Measurements from ENCODE around the gene VPS33A. TPM values are rescaled to one million over a fixed set of nuclear protein-coding genes. Genes with fewer than 3 reads are reported as not detected.

VPS33A gene
- total RNA-seq, 1 experiment from 2014 or later: 35.2 TPM

- ChIA-PET CTCF (interaction anchor here (0.7 kb wide), 1 partner anchor 11 kb away, joined by 5 read pairs; no protein-coding TSS in a partner anchor), POLR2A (no interaction called here)
- no peaks in the 10 kb centered on the region for H3K9me3 ChIP-seq (ENCODE audit: control insufficient read depth, insufficient read depth, low read depth, low read length)
- H3K4me3 ChIP-seq (ENCODE audit: low read depth in 2 of 2, low read length in 2 of 2): no peak overlapping the region
- ATAC-seq: no peak
- no peak overlapping the region for H3K27ac ChIP-seq (ENCODE audit: low read length)
- DNase-seq (ENCODE audit: low read depth, low spot score): no peak
- H3K4me1 ChIP-seq (ENCODE audit: control insufficient read depth, insufficient read depth, low read length): peaks cover 16% of the 10 kb centered on the region
- BruUV-seq (replicated peaks): no TSS peak
- TF ChIP-seq REST (IDR thresholded peaks at IDR 0.05; ENCODE audit: insufficient read depth in 1 of 2, low read depth in 2 of 2, low read length in 1 of 2) (no peak), TCF7L2 (IDR thresholded peaks at IDR 0.05; ENCODE audit: low read depth, low read length) (no peak), POLR2AphosphoS5 (IDR thresholded peaks at IDR 0.05; ENCODE audit: low read depth, low read length) (no peak; the same call in 1 of the 2 replicates), CTCF (IDR thresholded peaks at IDR 0.05) (no peak), SIN3A (IDR thresholded peaks at IDR 0.05; ENCODE audit: borderline replicate concordance, insufficient read depth, low read depth, low read length) (no peak)
- no peaks in the 10 kb centered on the region for H3K27me3 ChIP-seq (ENCODE audit: control insufficient read depth, insufficient read depth, low read length)
- in situ Hi-C loops (cut with HindIII; ENCODE audit: low pct_unique_long_range_greater_than_20kb, low sequenced_read_pairs): no loop called here
- intact Hi-C loops (cut with micrococcal nuclease; ENCODE audit: unreplicated experiment): no loop called here
- peaks cover 9% of the 10 kb centered on the region for H3K36me3 ChIP-seq (ENCODE audit: control insufficient read depth, insufficient read depth, low read length)
Measured at GRCh38 chr12:122205053-122205925, 61.0 kb downstream of the VPS33A start.

- ATAC-seq: peak; percentile 25
- Histone ChIP-seq H3K27ac (ENCODE audit: low read length) (no peak overlapping the region), H3K9me3 (ENCODE audit: control insufficient read depth, insufficient read depth, low read depth, low read length) (no peaks in the 10 kb centered on the region), H3K4me3 (ENCODE audit: low read depth in 2 of 2, low read length in 2 of 2) (peak overlapping the region; percentile 56 to 76), H3K36me3 (ENCODE audit: control insufficient read depth, insufficient read depth, low read length) (peaks cover 4% of the 10 kb centered on the region), H3K4me1 (ENCODE audit: control insufficient read depth, insufficient read depth, low read length) (peaks cover 16% of the 10 kb centered on the region), H3K27me3 (ENCODE audit: control insufficient read depth, insufficient read depth, low read length) (no peaks in the 10 kb centered on the region)
- in situ Hi-C loops (cut with HindIII; ENCODE audit: low pct_unique_long_range_greater_than_20kb, low sequenced_read_pairs) (no loop called here), intact Hi-C loops (cut with micrococcal nuclease; ENCODE audit: unreplicated experiment) (no loop called here)
- no peak for DNase-seq (ENCODE audit: low read depth, low spot score)
- no peak for TF ChIP-seq REST (IDR thresholded peaks at IDR 0.05; ENCODE audit: insufficient read depth in 1 of 2, low read depth in 2 of 2, low read length in 1 of 2)
- POLR2A ChIA-PET: interaction anchor here (0.7 kb wide), 1 partner anchor 22 kb away, joined by 5 read pairs; no protein-coding TSS in a partner anchor
- no TSS peak for BruUV-seq (replicated peaks)
- CTCF ChIA-PET: no interaction called here
Measured at GRCh38 chr12:122204167-122205052, 61.9 kb downstream of the VPS33A start.

Measured in Panc1 (cell line).